Panc1 (cell line): ENCODE results near the gene IWS1. TPM values are rescaled to one million over a fixed set of nuclear protein-coding genes. Genes with fewer than 3 reads are reported as not detected.
A peak's percentile ranks its signal among the peaks of the same experiment; 100 is the strongest.

ENCODE experiments used
- ATAC-seq: fragments of 200-7000 bp; cut with Tn5 transposase; 2 replicates; pipeline ENCODE4 v1.9.1; 2020; ENCODE audit warnings: mild to moderate bottlenecking, moderate library complexity
- BruUV-seq: library from RNA; stranded (reverse); fragments of 400-500 nt; replicated peaks from 2 replicates; lab custom pipeline; 2021; lab: Mats Ljungman, UMichigan
- CTCF ChIA-PET: fragments of 300-600 bp; sonication (Branson Sonifier 250); formaldehyde crosslinking; loops from one replicate; lab custom pipeline; 2022; ENCODE audit warnings: antibody characterized with exemption; lab: Charles Lee
- POLR2A ChIA-PET: fragments of 300-600 bp; sonication (Branson Sonifier 250); formaldehyde crosslinking; loops from one replicate; lab custom pipeline; 2022; ENCODE audit warnings: antibody characterized with exemption; lab: Charles Lee
- DNase-seq: peaks from one replicate; pipeline ENCODE4 v3.0.0-alpha.2; 2010; ENCODE audit warnings: low read depth, low spot score
- H3K27ac ChIP-seq: 2 replicates; pipeline ENCODE4 v1.5.1; 2011; ENCODE audit warnings: mild to moderate bottlenecking, low read length, inconsistent platforms
- H3K27me3 ChIP-seq: fragments of 200-500 bp; sonication (Bioruptor generic); 2 replicates; pipeline ENCODE4 v1.6.0; 2014; ENCODE audit warnings: low read length, inconsistent platforms; ENCODE audit not compliant: control insufficient read depth, insufficient read depth
- H3K36me3 ChIP-seq: fragments of 200-500 bp; sonication (Bioruptor generic); 2 replicates; pipeline ENCODE4 v1.5.1; 2014; ENCODE audit warnings: inconsistent platforms, mild to moderate bottlenecking, low read length, moderate library complexity; ENCODE audit not compliant: control insufficient read depth, insufficient read depth
- H3K4me1 ChIP-seq: 2 replicates; pipeline ENCODE4 v1.5.1; 2011; ENCODE audit warnings: inconsistent platforms, mild to moderate bottlenecking, low read length, moderate library complexity; ENCODE audit not compliant: control insufficient read depth, insufficient read depth
- H3K4me3 ChIP-seq, 2 experiments: 2 replicates each; pipeline ENCODE4 v1.5.1; 2011 to 2012; ENCODE audit warnings: low read depth in 2 of 2, low read length in 2 of 2, mild to moderate bottlenecking in 2 of 2, inconsistent platforms in 1 of 2, moderate library complexity in 1 of 2
- H3K9me3 ChIP-seq: fragments of 200-500 bp; sonication (Bioruptor generic); 2 replicates; pipeline ENCODE4 v1.5.1; 2014; ENCODE audit warnings: low read depth, mild to moderate bottlenecking, inconsistent platforms, low read length, moderate library complexity; ENCODE audit not compliant: control insufficient read depth, insufficient read depth
- CTCF ChIP-seq: fragments of 450-650 bp; IDR thresholded peaks from 2 replicates; pipeline ENCODE4 v1.5.1; 2017; ENCODE audit warnings: mild to moderate bottlenecking
- POLR2AphosphoS5 ChIP-seq: IDR thresholded peaks from 2 replicates; pipeline ENCODE4 v1.6.1; 2012; ENCODE audit warnings: mild to moderate bottlenecking, low read depth, low read length, moderate library complexity
- SIN3A ChIP-seq: IDR thresholded peaks from 2 replicates; pipeline ENCODE4 v1.6.1; 2012; ENCODE audit warnings: low read depth, mild to moderate bottlenecking, low read length, moderate library complexity, borderline replicate concordance; ENCODE audit not compliant: insufficient read depth
- TCF7L2 ChIP-seq: IDR thresholded peaks from 2 replicates; pipeline ENCODE4 v1.6.1; 2011; ENCODE audit warnings: mild to moderate bottlenecking, low read depth, low read length, inconsistent platforms
- in situ Hi-C: cut with HindIII; loops from 2 replicates; pipeline ENCODE4 v1.10.0; 2016; ENCODE audit warnings: low sequenced_read_pairs, low pct_unique_long_range_greater_than_20kb
- intact Hi-C: fragments of 100-400 bp; cut with micrococcal nuclease; formaldehyde crosslinking; loops from one replicate; pipeline ENCODE4 v1.10.0; 2022; ENCODE audit not compliant: unreplicated experiment
- total RNA-seq: library from RNA; stranded (reverse); gene quantifications from one replicate; pipeline ENCODE4 v1.2.1, GENCODE V29; 2021; ENCODE audit not compliant: unreplicated experiment
- TF ChIP-seq, protein P1 (sequence below), 2 experiments: IDR thresholded peaks; 2 replicates each; pipeline ENCODE4 v1.6.1; 2011 to 2012; ENCODE audit warnings: low read depth in 2 of 2, control low read depth in 1 of 2, low read length in 1 of 2, mild to moderate bottlenecking in 1 of 2, moderate library complexity in 1 of 2; ENCODE audit not compliant: insufficient read depth in 1 of 2

IWS1 gene
- total RNA-seq, 1 experiment from 2014 or later: 48.6 TPM

GRCh38 chr2:127560201-127560930 is 34.1 kb upstream of the IWS1 start:
- H3K27me3 ChIP-seq: peaks cover 4% of the 10 kb centered on the region; the same call in 1 of the 2 replicates

GRCh38 chr2:127559454-127559853 is 33.2 kb upstream of the IWS1 start:
- intact Hi-C loops (no loop called here), in situ Hi-C loops (no loop called here)
- Histone ChIP-seq H3K4me3 (no peak overlapping the region), H3K27me3 (peaks cover 4% of the 10 kb centered on the region; the same call in 1 of the 2 replicates), H3K9me3 (no peaks in the 10 kb centered on the region), H3K4me1 (no peaks in the 10 kb centered on the region), H3K27ac (no peak overlapping the region), H3K36me3 (no peaks in the 10 kb centered on the region)
- no TSS peak for BruUV-seq
- ChIA-PET POLR2A (no interaction called here), CTCF (no interaction called here)
- no peak for TF ChIP-seq POLR2AphosphoS5
- no peak for TF ChIP-seq TCF7L2
- no peak for TF ChIP-seq CTCF
- TF ChIP-seq, protein P1, sequence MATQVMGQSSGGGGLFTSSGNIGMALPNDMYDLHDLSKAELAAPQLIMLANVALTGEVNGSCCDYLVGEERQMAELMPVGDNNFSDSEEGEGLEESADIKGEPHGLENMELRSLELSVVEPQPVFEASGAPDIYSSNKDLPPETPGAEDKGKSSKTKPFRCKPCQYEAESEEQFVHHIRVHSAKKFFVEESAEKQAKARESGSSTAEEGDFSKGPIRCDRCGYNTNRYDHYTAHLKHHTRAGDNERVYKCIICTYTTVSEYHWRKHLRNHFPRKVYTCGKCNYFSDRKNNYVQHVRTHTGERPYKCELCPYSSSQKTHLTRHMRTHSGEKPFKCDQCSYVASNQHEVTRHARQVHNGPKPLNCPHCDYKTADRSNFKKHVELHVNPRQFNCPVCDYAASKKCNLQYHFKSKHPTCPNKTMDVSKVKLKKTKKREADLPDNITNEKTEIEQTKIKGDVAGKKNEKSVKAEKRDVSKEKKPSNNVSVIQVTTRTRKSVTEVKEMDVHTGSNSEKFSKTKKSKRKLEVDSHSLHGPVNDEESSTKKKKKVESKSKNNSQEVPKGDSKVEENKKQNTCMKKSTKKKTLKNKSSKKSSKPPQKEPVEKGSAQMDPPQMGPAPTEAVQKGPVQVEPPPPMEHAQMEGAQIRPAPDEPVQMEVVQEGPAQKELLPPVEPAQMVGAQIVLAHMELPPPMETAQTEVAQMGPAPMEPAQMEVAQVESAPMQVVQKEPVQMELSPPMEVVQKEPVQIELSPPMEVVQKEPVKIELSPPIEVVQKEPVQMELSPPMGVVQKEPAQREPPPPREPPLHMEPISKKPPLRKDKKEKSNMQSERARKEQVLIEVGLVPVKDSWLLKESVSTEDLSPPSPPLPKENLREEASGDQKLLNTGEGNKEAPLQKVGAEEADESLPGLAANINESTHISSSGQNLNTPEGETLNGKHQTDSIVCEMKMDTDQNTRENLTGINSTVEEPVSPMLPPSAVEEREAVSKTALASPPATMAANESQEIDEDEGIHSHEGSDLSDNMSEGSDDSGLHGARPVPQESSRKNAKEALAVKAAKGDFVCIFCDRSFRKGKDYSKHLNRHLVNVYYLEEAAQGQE (IDR thresholded peaks at IDR 0.05; ENCODE audit: insufficient read depth in 1 of 2, low read depth in 2 of 2, low read length in 1 of 2): no peak
- no peak for TF ChIP-seq SIN3A
- ATAC-seq (no peak), DNase-seq (no peak)

More at GRCh38 chr2:127560201-127560930, 34.1 kb upstream of the IWS1 start:
- Histone ChIP-seq H3K4me3 (no peak overlapping the region), H3K9me3 (no peaks in the 10 kb centered on the region), H3K4me1 (no peaks in the 10 kb centered on the region), H3K27ac (no peak overlapping the region), H3K36me3 (no peaks in the 10 kb centered on the region)
- in situ Hi-C loops: no loop called here
- ATAC-seq (peak; percentile 52; the same call in 1 of the 2 replicates), DNase-seq (no peak)
- BruUV-seq: no TSS peak
- ChIA-PET CTCF (no interaction called here), POLR2A (no interaction called here)
- no peak for TF ChIP-seq TCF7L2
- no peak for TF ChIP-seq POLR2AphosphoS5
- TF ChIP-seq, protein P1 (IDR thresholded peaks at IDR 0.05; ENCODE audit: insufficient read depth in 1 of 2, low read depth in 2 of 2, low read length in 1 of 2): no peak
- TF ChIP-seq SIN3A: no peak
- intact Hi-C loops: no loop called here
